GM12873 (cell line): Measurements from ENCODE around the gene GPR35.

Experiments used
- CTCF ChIP-seq: IDR thresholded peaks from 2 replicates; pipeline ENCODE4 v1.5.1; 2012; ENCODE audit warnings: low read depth, mild to moderate bottlenecking, moderate library complexity, low read length, control low read depth; ENCODE audit not compliant: insufficient read depth; ENCODE audit errors: missing control alignments

The GPR35 gene

DNA sequence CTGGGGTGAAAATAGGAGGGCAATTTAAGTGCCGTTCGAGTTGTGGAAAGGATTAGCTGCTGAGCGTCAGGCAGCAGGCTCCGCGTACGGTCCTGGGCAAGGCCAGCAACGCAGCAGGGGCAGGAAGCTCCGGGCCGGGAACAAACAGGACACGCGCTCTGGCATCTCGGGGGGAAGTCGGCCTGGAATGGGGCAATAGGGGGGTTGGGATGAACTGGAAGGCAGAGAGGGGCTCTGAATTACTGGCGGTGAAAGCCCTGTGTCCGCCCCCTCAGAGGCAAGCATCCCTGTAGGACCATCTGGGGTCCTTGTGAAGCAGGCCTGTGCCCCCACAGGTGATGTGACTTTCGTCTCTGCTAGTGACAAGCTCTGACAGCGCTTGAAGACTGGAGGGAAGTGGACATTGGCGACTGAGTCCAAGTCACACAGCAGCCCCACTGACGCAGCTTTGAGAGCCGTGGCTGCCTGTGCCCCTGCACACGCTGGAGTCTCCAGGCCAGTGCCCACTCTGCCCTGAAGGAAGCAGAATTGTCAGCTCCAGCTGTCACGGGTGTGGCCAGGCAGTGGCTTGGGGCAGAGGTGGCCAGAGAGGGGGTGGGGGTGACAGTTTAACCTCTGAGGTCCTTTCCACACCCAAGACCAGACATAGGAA is 22.3 kb downstream of the GPR35 start:
- TF ChIP-seq CTCF, result no peak

DNA sequence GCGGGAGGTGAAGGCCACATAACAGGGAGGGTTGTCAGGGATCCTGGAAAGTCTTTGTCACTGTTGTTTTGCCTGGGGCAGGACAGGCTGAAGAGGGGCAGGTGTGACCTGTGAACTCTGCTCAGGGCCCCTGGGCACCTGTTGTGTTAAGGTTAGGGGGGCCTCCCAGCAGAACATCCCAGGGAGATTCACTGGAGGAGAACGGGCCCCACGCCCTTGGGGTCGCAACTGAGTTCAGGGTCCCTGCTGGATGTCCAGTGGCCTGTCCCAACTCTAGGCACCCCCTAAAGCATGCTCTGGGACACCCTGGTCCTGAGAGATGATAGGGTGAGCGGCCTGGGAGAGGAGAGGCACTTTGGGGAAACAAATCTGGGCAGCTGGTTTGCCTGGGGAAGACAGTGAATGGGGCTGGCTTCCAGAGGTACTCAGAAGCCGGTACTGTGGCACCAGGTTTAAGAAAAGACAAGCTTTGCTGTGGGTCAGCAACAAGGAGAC is 22.9 kb downstream of the GPR35 start:
- TF ChIP-seq CTCF, result no peak

GRCh38 chr2:240648650-240649275 is 23.5 kb downstream of the GPR35 start:
- no peak for TF ChIP-seq CTCF

GRCh38 chr2:240649331-240649730 is 24.1 kb downstream of the GPR35 start:
- TF ChIP-seq CTCF, result no peak

DNA sequence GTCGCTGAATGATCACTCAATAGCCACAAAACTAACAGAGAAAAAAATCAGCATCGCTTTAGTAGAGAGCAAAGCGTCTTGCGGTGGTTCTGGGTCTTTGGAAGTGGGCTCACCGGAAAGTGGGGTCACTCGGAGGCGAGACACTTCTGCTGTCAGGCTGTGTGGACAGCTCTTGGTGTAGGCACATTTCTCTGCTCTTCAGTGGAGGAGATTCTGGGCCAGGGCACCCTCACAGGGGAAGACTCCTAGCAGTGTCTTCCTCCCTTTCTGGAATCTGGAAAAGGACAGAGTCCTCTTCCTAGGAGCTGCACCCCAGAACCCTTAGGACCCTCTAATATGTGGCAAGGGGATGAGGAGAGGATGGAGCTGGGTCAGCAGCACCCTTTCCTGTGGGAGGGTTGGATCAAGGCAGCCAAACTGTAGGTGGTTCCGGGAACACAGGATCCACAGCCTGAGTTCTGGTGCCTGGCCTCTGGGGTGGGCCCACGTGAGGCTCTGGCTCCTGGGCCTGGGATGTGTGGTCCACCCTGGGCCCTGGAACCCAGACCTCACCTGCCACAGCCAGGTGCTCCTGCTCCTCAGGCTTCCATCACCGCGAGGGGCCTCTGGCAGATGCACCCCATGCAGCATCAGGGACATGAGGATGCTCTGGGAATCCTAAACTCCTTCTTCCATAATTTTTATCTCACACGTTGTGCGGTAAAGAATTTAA is 25.1 kb downstream of the GPR35 start:
- no peak for TF ChIP-seq CTCF

DNA sequence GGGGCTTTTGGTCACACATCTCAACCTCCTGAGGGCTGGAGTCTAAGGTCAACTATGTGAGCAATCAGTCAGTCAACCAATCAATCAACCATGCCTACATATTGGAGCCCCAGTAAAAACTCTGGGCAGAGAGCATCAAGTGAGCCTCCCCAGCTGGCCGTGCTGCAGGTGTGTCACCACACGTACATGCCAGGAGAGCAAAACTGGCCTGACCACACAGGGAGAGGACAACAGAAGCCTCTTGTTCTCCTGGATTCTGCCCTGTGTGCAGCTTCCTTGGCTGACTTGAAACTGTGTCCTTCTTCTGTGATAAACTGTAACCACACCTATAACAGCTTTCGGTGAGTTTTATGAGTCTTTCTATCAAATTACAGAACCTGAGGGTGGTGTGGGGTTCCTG is 25.9 kb downstream of the GPR35 start:
- no peak for TF ChIP-seq CTCF
